ENCODE data around the gene CALM1. TPM values are rescaled to one million over a fixed set of nuclear protein-coding genes. Genes with fewer than 3 reads are reported as not detected.

Gene CALM1
- total RNA-seq, 1 experiment from 2014 or later, result 373 TPM

DNA sequence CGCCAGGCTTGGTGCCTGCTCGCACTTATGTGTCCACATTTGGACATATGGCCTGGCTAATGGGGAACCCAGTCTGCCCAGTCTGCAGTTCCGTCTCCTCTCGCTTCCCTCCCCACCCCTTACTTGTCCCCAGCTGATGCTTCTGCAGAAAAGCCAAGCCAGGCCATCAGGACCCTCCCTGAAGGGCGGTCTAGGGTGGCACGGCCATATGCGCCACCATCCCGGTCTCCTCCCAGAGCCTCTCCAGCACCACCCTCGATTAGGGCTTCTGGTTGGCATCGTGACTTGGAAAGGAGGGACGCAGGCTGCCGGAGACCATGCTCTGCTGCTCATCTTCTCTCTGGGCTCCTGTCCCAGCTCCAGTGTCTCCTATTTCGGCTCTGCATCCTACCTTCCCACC is 54.6 kb downstream of the CALM1 start (continued):
- TF ChIP-seq, protein P1, sequence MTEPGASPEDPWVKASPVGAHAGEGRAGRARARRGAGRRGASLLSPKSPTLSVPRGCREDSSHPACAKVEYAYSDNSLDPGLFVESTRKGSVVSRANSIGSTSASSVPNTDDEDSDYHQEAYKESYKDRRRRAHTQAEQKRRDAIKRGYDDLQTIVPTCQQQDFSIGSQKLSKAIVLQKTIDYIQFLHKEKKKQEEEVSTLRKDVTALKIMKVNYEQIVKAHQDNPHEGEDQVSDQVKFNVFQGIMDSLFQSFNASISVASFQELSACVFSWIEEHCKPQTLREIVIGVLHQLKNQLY (CRISPR knock-in tag; IDR thresholded peaks at IDR 0.05), result no peak
- TF ChIP-seq JAZF1 (CRISPR knock-in tag; IDR thresholded peaks at IDR 0.05) (no peak), E2F4 (CRISPR knock-in tag; IDR thresholded peaks at IDR 0.05; ENCODE audit: borderline replicate concordance, low read depth) (no peak), GABPB1 (CRISPR knock-in tag; IDR thresholded peaks at IDR 0.05) (no peak), MXD4 (CRISPR knock-in tag; IDR thresholded peaks at IDR 0.05; ENCODE audit: borderline replicate concordance) (no peak), TEAD1 (CRISPR knock-in tag; IDR thresholded peaks at IDR 0.05) (no peak), ZNF425 (CRISPR knock-in tag; conservative IDR thresholded peaks at IDR 0.05) (no peak), CBFB (CRISPR knock-in tag; IDR thresholded peaks at IDR 0.05; ENCODE audit: low read depth) (no peak), SOX15 (CRISPR knock-in tag; IDR thresholded peaks at IDR 0.05) (no peak), ELF4 (CRISPR knock-in tag; IDR thresholded peaks at IDR 0.05; ENCODE audit: low read depth) (no peak)
- TF ChIP-seq, protein P2, sequence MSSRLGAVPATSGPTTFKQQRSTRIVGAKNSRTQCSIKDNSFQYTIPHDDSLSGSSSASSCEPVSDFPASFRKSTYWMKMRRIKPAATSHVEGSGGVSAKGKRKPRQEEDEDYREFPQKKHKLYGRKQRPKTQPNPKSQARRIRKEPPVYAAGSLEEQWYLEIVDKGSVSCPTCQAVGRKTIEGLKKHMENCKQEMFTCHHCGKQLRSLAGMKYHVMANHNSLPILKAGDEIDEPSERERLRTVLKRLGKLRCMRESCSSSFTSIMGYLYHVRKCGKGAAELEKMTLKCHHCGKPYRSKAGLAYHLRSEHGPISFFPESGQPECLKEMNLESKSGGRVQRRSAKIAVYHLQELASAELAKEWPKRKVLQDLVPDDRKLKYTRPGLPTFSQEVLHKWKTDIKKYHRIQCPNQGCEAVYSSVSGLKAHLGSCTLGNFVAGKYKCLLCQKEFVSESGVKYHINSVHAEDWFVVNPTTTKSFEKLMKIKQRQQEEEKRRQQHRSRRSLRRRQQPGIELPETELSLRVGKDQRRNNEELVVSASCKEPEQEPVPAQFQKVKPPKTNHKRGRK (CRISPR knock-in tag; IDR thresholded peaks at IDR 0.05; ENCODE audit: borderline replicate concordance), result no peak
- TF ChIP-seq, protein P3, sequence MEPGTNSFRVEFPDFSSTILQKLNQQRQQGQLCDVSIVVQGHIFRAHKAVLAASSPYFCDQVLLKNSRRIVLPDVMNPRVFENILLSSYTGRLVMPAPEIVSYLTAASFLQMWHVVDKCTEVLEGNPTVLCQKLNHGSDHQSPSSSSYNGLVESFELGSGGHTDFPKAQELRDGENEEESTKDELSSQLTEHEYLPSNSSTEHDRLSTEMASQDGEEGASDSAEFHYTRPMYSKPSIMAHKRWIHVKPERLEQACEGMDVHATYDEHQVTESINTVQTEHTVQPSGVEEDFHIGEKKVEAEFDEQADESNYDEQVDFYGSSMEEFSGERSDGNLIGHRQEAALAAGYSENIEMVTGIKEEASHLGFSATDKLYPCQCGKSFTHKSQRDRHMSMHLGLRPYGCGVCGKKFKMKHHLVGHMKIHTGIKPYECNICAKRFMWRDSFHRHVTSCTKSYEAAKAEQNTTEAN (CRISPR knock-in tag; IDR thresholded peaks at IDR 0.05), result no peak
- TF ChIP-seq, protein P4, sequence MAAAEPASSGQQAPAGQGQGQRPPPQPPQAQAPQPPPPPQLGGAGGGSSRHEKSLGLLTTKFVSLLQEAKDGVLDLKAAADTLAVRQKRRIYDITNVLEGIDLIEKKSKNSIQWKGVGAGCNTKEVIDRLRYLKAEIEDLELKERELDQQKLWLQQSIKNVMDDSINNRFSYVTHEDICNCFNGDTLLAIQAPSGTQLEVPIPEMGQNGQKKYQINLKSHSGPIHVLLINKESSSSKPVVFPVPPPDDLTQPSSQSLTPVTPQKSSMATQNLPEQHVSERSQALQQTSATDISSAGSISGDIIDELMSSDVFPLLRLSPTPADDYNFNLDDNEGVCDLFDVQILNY (CRISPR knock-in tag; IDR thresholded peaks at IDR 0.05), result no peak

- Mint-ChIP-seq H3K4me3 (no peak overlapping the region), H3K9me3 (peaks cover 12% of the 10 kb centered on the region), H3K27me3 (ENCODE audit: low read depth) (no peaks in the 10 kb centered on the region), H3K27ac (no peak overlapping the region), H3K36me3 (peaks cover 9% of the 10 kb centered on the region), H3K4me1 (peaks cover 14% of the 10 kb centered on the region)
- no peak for ATAC-seq
- ChIA-PET POLR2A (no interaction called here), CTCF (interaction anchor here (0.6 kb wide), 1 partner anchor 721 kb away, joined by 3 read pairs; no protein-coding TSS in a partner anchor)
- DNase-seq (ENCODE audit: low spot score), result no peak
- TF ChIP-seq USF1 (CRISPR knock-in tag; IDR thresholded peaks at IDR 0.05), result no peak
- TF ChIP-seq MYBL2 (CRISPR knock-in tag; IDR thresholded peaks at IDR 0.05), result no peak
- TF ChIP-seq SMAD3 (CRISPR knock-in tag; IDR thresholded peaks at IDR 0.05; ENCODE audit: borderline replicate concordance), result no peak
Observed at GRCh38 chr14:90451961-90452360, 55.1 kb downstream of the CALM1 start.
